Transverse colon (tissue), 4 donors: ENCODE data around the gene ZNF266. TPM values are rescaled to one million over a fixed set of nuclear protein-coding genes. Genes with fewer than 3 reads are reported as not detected.

Experiments used
- DNase-seq: peaks from one replicate; pipeline ENCODE4 v3.0.0-alpha.2; 2019
- H3K27ac ChIP-seq, 4 donors: fragments of 200-600 bp; sonication (generic); 2 replicates each; pipeline ENCODE4 v1.5.1; 2016 to 2018; ENCODE audit warnings: inconsistent platforms in 4 of 4
- H3K27me3 ChIP-seq: fragments of 200-600 bp; sonication (generic); 2 replicates; pipeline ENCODE4 v1.5.1; 2017; ENCODE audit warnings: inconsistent platforms
- H3K36me3 ChIP-seq, 4 donors: fragments of 200-600 bp; sonication (generic); 2 replicates each; pipeline ENCODE4 v1.5.1; 2017 to 2019; ENCODE audit warnings: inconsistent platforms in 4 of 4
- H3K4me1 ChIP-seq, 4 donors: fragments of 200-600 bp; sonication (generic); 2 replicates each; pipeline ENCODE4 v1.5.1; 2017 to 2020; ENCODE audit warnings: inconsistent platforms in 4 of 4
- H3K4me3 ChIP-seq, 4 donors: fragments of 200-600 bp; sonication (generic); 1 replicate in 1 of 4; 2 replicates in 3 of 4; pipeline versions ENCODE4 v1.5.1 to v1.6.1; 2017 to 2019; ENCODE audit warnings: inconsistent platforms in 4 of 4
- H3K9me3 ChIP-seq, 2 donors: fragments of 200-600 bp; sonication (generic); 2 replicates each; pipeline ENCODE4 v1.5.1; 2017 to 2019; ENCODE audit warnings: inconsistent platforms in 2 of 2
- CTCF ChIP-seq, 5 experiments: fragments of 200-600 bp in 3 of 5; fragments of 450-650 bp in 2 of 5; sonication (generic) in 3 of 5; IDR thresholded peaks; 1 replicate in 2 of 5; 2 replicates in 3 of 5; pipeline ENCODE4 v1.5.1; 2016 to 2017; ENCODE audit warnings: antibody characterized with exemption in 5 of 5, inconsistent platforms in 3 of 5, mild to moderate bottlenecking in 2 of 5, moderate library complexity in 1 of 5
- EP300 ChIP-seq: sonication (generic); formaldehyde crosslinking; IDR thresholded peaks from one replicate; pipeline ENCODE4 v1.6.1; 2017; ENCODE audit warnings: antibody characterized with exemption, low read depth
- POLR2A ChIP-seq: fragments of 450-650 bp; IDR thresholded peaks from one replicate; pipeline ENCODE4 v1.6.1; 2016; ENCODE audit warnings: antibody characterized with exemption, mild to moderate bottlenecking, moderate library complexity
- POLR2AphosphoS5 ChIP-seq, 3 donors: sonication (generic); formaldehyde crosslinking; IDR thresholded peaks; one replicate each; pipeline ENCODE4 v1.6.1; 2016; ENCODE audit warnings: antibody characterized with exemption in 3 of 3
- WGBS, 2 donors: methylation state at CpG; one replicate each; pipeline ENCODE4 v1.1.5; 2018; ENCODE audit warnings: low coverage in 1 of 2; 5-methylcytosine and 5-hydroxymethylcytosine counted together
- in situ Hi-C, 4 donors: fragments of 200-750 bp; cut with MboI; loops; one replicate each; pipeline versions ENCODE4 v1.15.0 to v1.15.1; 2017; ENCODE audit warnings: low sequenced_read_pairs in 3 of 4, low pct_ligation_motif_present in 1 of 4, low pct_unique_long_range_greater_than_20kb in 1 of 4
- intact Hi-C: fragments of 100-400 bp; cut with DNase I; formaldehyde crosslinking; loops from one replicate; pipeline ENCODE4 v1.15.1; 2023; ENCODE audit warnings: low total_unique reads
- total RNA-seq, 4 donors: library from RNA; depleted of rRNA; stranded (reverse); fragments of >200 nt; gene quantifications; one replicate each; pipeline ENCODE4 v1.1.0, GENCODE V29; 2016

Gene ZNF266
- total RNA-seq, 4 donors from 2014 or later = 15.0 to 67.5 (median 30.5) TPM

- TF ChIP-seq EP300 (no peak), POLR2A (no peak), POLR2AphosphoS5 (IDR thresholded peaks at IDR 0.05) (no peak), CTCF (IDR thresholded peaks at IDR 0.05) (no peak)
- in situ Hi-C loops = no loop called here
These were observed 64.4 kb downstream of the ZNF266 start for GRCh38 chr19:9370738-9371619.

GRCh38 chr19:9362905-9363304, 72.5 kb downstream of the ZNF266 start, which contains the start of gene ZNF177:
Gene ZNF177 (plus strand): TSS chr19:9363013. CDS start chr19:9378312, 15,299 bp downstream.
- Histone ChIP-seq H3K4me3 (no peak within 1 kb of the TSS), H3K27ac (no peak within 1 kb of the TSS), H3K4me1 (no peaks in the 10 kb centered on the region), H3K9me3 (peaks cover 66 to 67% of the 10 kb centered on the region in 2 donors), H3K27me3 (no peaks in the 10 kb centered on the region), H3K36me3 (peaks cover 0 to 10% (median 3%) of the 10 kb centered on the region in 4 donors)
- no peak for DNase-seq
- 34% methylated on average over 28 of the region's 28 CpGs; no CpG with 5 or more reads in 1 of the 2 donors for WGBS, 2 donors
- TF ChIP-seq POLR2AphosphoS5 (IDR thresholded peaks at IDR 0.05) (no peak), EP300 (no peak), CTCF (IDR thresholded peaks at IDR 0.05) (no peak), POLR2A (no peak)
- in situ Hi-C loops (no loop called here), intact Hi-C loops (no loop called here)

More at GRCh38 chr19:9370738-9371619, 64.4 kb downstream of the ZNF266 start:
- no peak overlapping the region for H3K4me3 ChIP-seq
- H3K36me3 ChIP-seq = peaks cover 0 to 30% (median 3%) of the 10 kb centered on the region in 4 donors
- WGBS, 2 donors = 89 to 95% methylated on average over 5 to 6 of the region's 6 CpGs
- H3K27me3 ChIP-seq = no peaks in the 10 kb centered on the region
- intact Hi-C loops = no loop called here
- DNase-seq = no peak
- H3K27ac ChIP-seq = no peak overlapping the region
- no peaks in the 10 kb centered on the region for H3K4me1 ChIP-seq
- peaks cover 83 to 86% of the 10 kb centered on the region in 2 donors for H3K9me3 ChIP-seq

Other genes with a start within 250 kb of the ZNF266 start
- gene OR7D4, start 216.0 kb downstream of the ZNF266 start, total RNA-seq = not detected
- gene OR7E24, start 184.6 kb downstream of the ZNF266 start, total RNA-seq = not detected
- gene ZNF699, start 125.7 kb downstream of the ZNF266 start, total RNA-seq = 10 to 100 TPM in 2 of 4 donors, 1 to 10 TPM in 2; 2.0 to 17.1 (median 8.3) TPM
- gene ZNF559, start 111.4 kb downstream of the ZNF266 start, total RNA-seq = 100 to 1,000 TPM in 1 of 4 donors, 10 to 100 TPM in 2, 1 to 10 TPM in 1; 4.4 to 106 (median 12.9) TPM
- gene ZNF177, start 72.6 kb downstream of the ZNF266 start, total RNA-seq = 1 to 10 TPM in 3 of 4 donors, not detected in 1; 1.8 to 4.2 (median 2.1) TPM
- gene ZNF560, start 63.0 kb upstream of the ZNF266 start, total RNA-seq = not detected
- 10 to 100 TPM in 2 of 4 donors, 1 to 10 TPM in 2; 6.5 to 29.9 (median 16.4) TPM for gene ZNF426, start 103.1 kb upstream of the ZNF266 start, total RNA-seq
- 10 to 100 TPM; 10.1 to 21.0 (median 14.0) TPM for gene ZNF121, start 148.9 kb upstream of the ZNF266 start, total RNA-seq
- gene ZNF561, start 185.7 kb upstream of the ZNF266 start, total RNA-seq = 10 to 100 TPM in 3 of 4 donors, 1 to 10 TPM in 1; 6.4 to 36.7 (median 26.0) TPM
- gene ZNF562, start 239.5 kb upstream of the ZNF266 start, total RNA-seq = 10 to 100 TPM in 3 of 4 donors, 1 to 10 TPM in 1; 5.6 to 36.8 (median 17.6) TPM